Measurements from ENCODE around the gene SPHK2. TPM values are rescaled to one million over a fixed set of nuclear protein-coding genes. Genes with fewer than 3 reads are reported as not detected.

SPHK2 gene
- total RNA-seq, 6 donors from 2014 or later = 9.1 to 50.3 (median 26.8) TPM

GRCh38 chr19:48611872-48612271 is 7.4 kb upstream of the SPHK2 start:
- H3K4me1 ChIP-seq = peaks cover 11 to 35% (median 21%) of the 10 kb centered on the region in 4 donors
- 90 to 93% methylated on average over 12 to 14 of the region's 14 CpGs for WGBS, 2 donors
- no peak overlapping the region for H3K4me3 ChIP-seq
- no peak for ATAC-seq (ENCODE audit: low FRiP score in 2 of 2)
- no peaks in the 10 kb centered on the region for H3K9me3 ChIP-seq
- DNase-seq = peak in 1 of 2 donors; percentile 45
- peaks cover 11 to 23% (median 21%) of the 10 kb centered on the region in 4 donors for H3K36me3 ChIP-seq
- no peaks in the 10 kb centered on the region for H3K27me3 ChIP-seq
- no peak overlapping the region for H3K27ac ChIP-seq
- TF ChIP-seq EP300 (IDR thresholded peaks at IDR 0.05) = no peak
- TF ChIP-seq POLR2AphosphoS5 (IDR thresholded peaks at IDR 0.05) = no peak
- no peak for TF ChIP-seq POLR2A (IDR thresholded peaks at IDR 0.05)
- no peak for TF ChIP-seq CTCF (IDR thresholded peaks at IDR 0.05)

GRCh38 chr19:48613024-48613851 is 6.1 kb upstream of the SPHK2 start:
- 70 to 77% methylated on average over 9 to 35 of the region's 39 CpGs for WGBS, 2 donors
- ATAC-seq (ENCODE audit: low FRiP score in 2 of 2) = peak in 1 of 2 donors; percentile 7
- Histone ChIP-seq H3K4me3 (peak overlapping the region in 2 of 4 donors; percentile 45 to 47), H3K36me3 (peaks cover 15 to 32% (median 28%) of the 10 kb centered on the region in 4 donors), H3K9me3 (no peaks in the 10 kb centered on the region), H3K27me3 (no peaks in the 10 kb centered on the region), H3K4me1 (peaks cover 25 to 48% (median 35%) of the 10 kb centered on the region in 4 donors), H3K27ac (peak overlapping the region; percentile 4 to 94 (median 88))
- DNase-seq = peak; percentile 45 to 87
- TF ChIP-seq POLR2AphosphoS5 (IDR thresholded peaks at IDR 0.05) (no peak), POLR2A (IDR thresholded peaks at IDR 0.05) (no peak)

GRCh38 chr19:48613852-48614435 is 5.4 kb upstream of the SPHK2 start:
- peak overlapping the region in 3 of 4 donors; percentile 33 to 47 (median 45) for H3K4me3 ChIP-seq
- peak overlapping the region; percentile 82 to 94 (median 88) for H3K27ac ChIP-seq
- WGBS, 2 donors = 62 to 72% methylated on average over 11 to 13 of the region's 13 CpGs
- TF ChIP-seq POLR2AphosphoS5 (IDR thresholded peaks at IDR 0.05) (no peak), CTCF (IDR thresholded peaks at IDR 0.05) (no peak), POLR2A (IDR thresholded peaks at IDR 0.05) (no peak), EP300 (IDR thresholded peaks at IDR 0.05) (no peak)
- peaks cover 15 to 32% (median 28%) of the 10 kb centered on the region in 4 donors for H3K36me3 ChIP-seq
- ATAC-seq (ENCODE audit: low FRiP score in 2 of 2) (no peak), DNase-seq (peak in 1 of 2 donors; percentile 64)
- peaks cover 25 to 52% (median 37%) of the 10 kb centered on the region in 4 donors for H3K4me1 ChIP-seq
- H3K9me3 ChIP-seq = no peaks in the 10 kb centered on the region
- no peaks in the 10 kb centered on the region for H3K27me3 ChIP-seq

GRCh38 chr19:48614436-48615230 is 4.7 kb upstream of the SPHK2 start, which contains the start of gene FAM83E:
FAM83E (minus strand) TSS chr19:48615076; CDS start chr19:48613372, 1,704 bp downstream.
- peak within 1 kb of the TSS; percentile 82 to 94 (median 88) for H3K27ac ChIP-seq
- no peaks in the 10 kb centered on the region for H3K27me3 ChIP-seq
- ATAC-seq (ENCODE audit: low FRiP score in 2 of 2) = peak; percentile 1 to 78
- no peaks in the 10 kb centered on the region for H3K9me3 ChIP-seq
- TF ChIP-seq EP300 (IDR thresholded peaks at IDR 0.05) (peak in 1 of 4 donors; percentile 29), POLR2A (IDR thresholded peaks at IDR 0.05) (peak in 1 of 4 donors; percentile 71), CTCF (IDR thresholded peaks at IDR 0.05) (peak in 1 of 6 experiments; percentile 7), POLR2AphosphoS5 (IDR thresholded peaks at IDR 0.05) (peak; percentile 63 to 67)
- WGBS, 2 donors = 59 to 69% methylated on average over 11 to 31 of the region's 31 CpGs
- DNase-seq = peak; percentile 88 to 95
- peak within 1 kb of the TSS in 3 of 4 donors; percentile 33 to 88 (median 47) for H3K4me3 ChIP-seq
- H3K4me1 ChIP-seq = peaks cover 26 to 53% (median 38%) of the 10 kb centered on the region in 4 donors
- peaks cover 15 to 32% (median 28%) of the 10 kb centered on the region in 4 donors for H3K36me3 ChIP-seq

Data from upper lobe of left lung (tissue), 6 donors.